Breast epithelium (tissue), 3 donors: ENCODE data around the gene ANAPC10.
"Not testable (repeated sequence)": the region's sequence is repeated elsewhere in the genome, so short reads cannot be mapped to it uniquely, and the experiment has no call there.

Experiments
- POLR2A ChIP-seq: fragments of 450-650 bp; IDR thresholded peaks from one replicate; pipeline ENCODE4 v1.6.1; 2016; ENCODE audit warnings: antibody characterized with exemption, mild to moderate bottlenecking, moderate library complexity
- TF ChIP-seq, protein P1 (sequence below), 3 donors: fragments of 450-650 bp; IDR thresholded peaks; one replicate each; pipeline ENCODE4 v1.5.1; 2016 to 2017; ENCODE audit warnings: antibody characterized with exemption in 3 of 3, mild to moderate bottlenecking in 3 of 3, moderate library complexity in 3 of 3

GRCh38 chr4:145010315-145010714 is 87.7 kb downstream of the ANAPC10 start:
- TF ChIP-seq, protein P1, sequence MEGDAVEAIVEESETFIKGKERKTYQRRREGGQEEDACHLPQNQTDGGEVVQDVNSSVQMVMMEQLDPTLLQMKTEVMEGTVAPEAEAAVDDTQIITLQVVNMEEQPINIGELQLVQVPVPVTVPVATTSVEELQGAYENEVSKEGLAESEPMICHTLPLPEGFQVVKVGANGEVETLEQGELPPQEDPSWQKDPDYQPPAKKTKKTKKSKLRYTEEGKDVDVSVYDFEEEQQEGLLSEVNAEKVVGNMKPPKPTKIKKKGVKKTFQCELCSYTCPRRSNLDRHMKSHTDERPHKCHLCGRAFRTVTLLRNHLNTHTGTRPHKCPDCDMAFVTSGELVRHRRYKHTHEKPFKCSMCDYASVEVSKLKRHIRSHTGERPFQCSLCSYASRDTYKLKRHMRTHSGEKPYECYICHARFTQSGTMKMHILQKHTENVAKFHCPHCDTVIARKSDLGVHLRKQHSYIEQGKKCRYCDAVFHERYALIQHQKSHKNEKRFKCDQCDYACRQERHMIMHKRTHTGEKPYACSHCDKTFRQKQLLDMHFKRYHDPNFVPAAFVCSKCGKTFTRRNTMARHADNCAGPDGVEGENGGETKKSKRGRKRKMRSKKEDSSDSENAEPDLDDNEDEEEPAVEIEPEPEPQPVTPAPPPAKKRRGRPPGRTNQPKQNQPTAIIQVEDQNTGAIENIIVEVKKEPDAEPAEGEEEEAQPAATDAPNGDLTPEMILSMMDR (IDR thresholded peaks at IDR 0.05): not testable (repeated sequence)
- not testable (repeated sequence) for TF ChIP-seq POLR2A
